Activated T-cell treated with anti-CD3 and anti-CD28 coated beads, Interleukin-2, amount 50 U/mL, for 1 hour (primary cell): ENCODE results near the gene RNF182.
"Not testable (repeated sequence)": the region's sequence is repeated elsewhere in the genome, so short reads cannot be mapped to it uniquely, and the experiment has no call there.

Experiments used
- DNase-seq: peaks from one replicate; pipeline ENCODE4 v3.0.0-alpha.2; 2020

Gene RNF182

GRCh38 chr6:13972602-13973001 is 47.9 kb downstream of the RNF182 start:
- DNase-seq = not testable (repeated sequence)

- not testable (repeated sequence) for DNase-seq
These were observed 48.7 kb downstream of the RNF182 start for GRCh38 chr6:13973422-13973821.

GRCh38 chr6:13978102-13978640 is 53.4 kb downstream of the RNF182 start:
- DNase-seq = no peak

- no peak for DNase-seq
These were observed 54.0 kb downstream of the RNF182 start for GRCh38 chr6:13978787-13979186.

- no peak for DNase-seq
These were observed 54.8 kb downstream of the RNF182 start for GRCh38 chr6:13979284-13980171.

- DNase-seq = no peak
These were observed 55.8 kb downstream of the RNF182 start for GRCh38 chr6:13980534-13980933.

GRCh38 chr6:13985663-13986325 is 61.0 kb downstream of the RNF182 start:
- no peak for DNase-seq

- no peak for DNase-seq
These were observed 62.1 kb downstream of the RNF182 start for GRCh38 chr6:13986700-13987399.

GRCh38 chr6:13987400-13987865 is 62.7 kb downstream of the RNF182 start:
- no peak for DNase-seq

GRCh38 chr6:13988049-13988738 is 63.4 kb downstream of the RNF182 start:
- DNase-seq = no peak

- no peak for DNase-seq
These were observed 64.2 kb downstream of the RNF182 start for GRCh38 chr6:13988908-13989307.

GRCh38 chr6:13989496-13990144 is 64.9 kb downstream of the RNF182 start:
- DNase-seq = no peak

- no peak for DNase-seq
These were observed 66.0 kb downstream of the RNF182 start for GRCh38 chr6:13990796-13991195.

- DNase-seq = no peak
These were observed 66.6 kb downstream of the RNF182 start for GRCh38 chr6:13991393-13991792.

- no peak for DNase-seq
These were observed 67.8 kb downstream of the RNF182 start for GRCh38 chr6:13992417-13993055.

GRCh38 chr6:13993416-13993815 is 68.7 kb downstream of the RNF182 start:
- no peak for DNase-seq

- DNase-seq = no peak
These were observed 73.6 kb downstream of the RNF182 start for GRCh38 chr6:13998356-13998755.

GRCh38 chr6:14000901-14001300 is 76.1 kb downstream of the RNF182 start:
- DNase-seq = no peak

GRCh38 chr6:14001329-14002012 is 76.7 kb downstream of the RNF182 start:
- no peak for DNase-seq

- DNase-seq = no peak
These were observed 77.6 kb downstream of the RNF182 start for GRCh38 chr6:14002176-14002947.
